Endothelial cell of umbilical vein (primary cell): Measurements from ENCODE around the gene IZUMO2. TPM values are rescaled to one million over a fixed set of nuclear protein-coding genes. Genes with fewer than 3 reads are reported as not detected.

Source experiments
- BruUV-seq: library from RNA; stranded (reverse); fragments of 400-500 nt; replicated peaks from 2 replicates; lab custom pipeline; 2021; lab: Mats Ljungman, UMichigan
- CTCF ChIA-PET: fragments of 300-600, 350-600 bp; sonication (Branson Sonifier 250); formaldehyde crosslinking; loops from one replicate; lab custom pipeline; 2021; ENCODE audit warnings: antibody characterized with exemption, inconsistent platforms; lab: Charles Lee
- POLR2A ChIA-PET: fragments of 300-600, 350-600 bp; sonication (Branson Sonifier 250); formaldehyde crosslinking; loops from one replicate; lab custom pipeline; 2021; ENCODE audit warnings: antibody characterized with exemption, inconsistent platforms; lab: Charles Lee
- DNase-seq: peaks from one replicate; pipeline ENCODE4 v3.0.0-alpha.2; 2011; ENCODE audit warnings: low read depth, low spot score
- FAIRE-seq: peaks from 2 replicates; lab custom pipeline; 2011; peaks lifted over from hg19 to GRCh38; lab: Jason Lieb, UNC
- H2AFZ ChIP-seq: 2 replicates; pipeline ENCODE4 v1.6.0; 2012; ENCODE audit warnings: low read depth, low read length, control low read depth, inconsistent platforms
- H3K27ac ChIP-seq: 2 replicates; pipeline ENCODE4 v1.5.1; 2011; ENCODE audit warnings: low read depth, mild to moderate bottlenecking, control low read depth, low read length, moderate library complexity; ENCODE audit not compliant: insufficient read depth
- H3K27me3 ChIP-seq, 2 experiments: 2 replicates each; pipeline versions ENCODE4 v1.6.0 to v1.6.1; 2011; ENCODE audit warnings: low read length in 2 of 2, mixed read lengths in 1 of 2; ENCODE audit not compliant: control insufficient read depth in 2 of 2, insufficient read depth in 2 of 2
- H3K36me3 ChIP-seq, 2 experiments: 2 replicates in 1 of 2; 3 replicates in 1 of 2; pipeline ENCODE4 v1.5.1; 2011; ENCODE audit warnings: low read length in 2 of 2, mild to moderate bottlenecking in 1 of 2, moderate library complexity in 1 of 2; ENCODE audit not compliant: control insufficient read depth in 2 of 2, insufficient read depth in 2 of 2; ENCODE audit errors: extremely low read depth in 1 of 2
- H3K4me1 ChIP-seq: 3 replicates; pipeline ENCODE4 v1.5.1; 2011; ENCODE audit warnings: mild to moderate bottlenecking, low read length; ENCODE audit not compliant: control insufficient read depth, insufficient read depth; ENCODE audit errors: extremely low read depth
- H3K4me2 ChIP-seq: 2 replicates; pipeline ENCODE4 v1.6.1; 2011; ENCODE audit warnings: low read length, control low read depth, mixed read lengths; ENCODE audit not compliant: insufficient read depth
- H3K4me3 ChIP-seq, 3 experiments: fragments of 200-600 bp in 1 of 3; sonication (generic), shearing (Covaris generic) in 1 of 3; replicated peaks in 1 of 3; 2 replicates each; pipeline ENCODE4 v1.5.1; 2011 to 2016; ENCODE audit warnings: control low read depth in 3 of 3, low read length in 3 of 3, mild to moderate bottlenecking in 2 of 3, inconsistent platforms in 1 of 3, low read depth in 1 of 3, moderate library complexity in 1 of 3; ENCODE audit not compliant: insufficient read depth in 1 of 3
- H3K79me2 ChIP-seq: 2 replicates; pipeline ENCODE4 v1.6.0; 2012; ENCODE audit warnings: low read length, inconsistent platforms; ENCODE audit not compliant: control insufficient read depth, insufficient read depth
- H3K9ac ChIP-seq: replicated peaks from 2 replicates; pipeline ENCODE3; 2011; ENCODE audit warnings: low read length, control low read depth; ENCODE audit not compliant: insufficient read depth; ENCODE audit errors: extremely low read depth
- H3K9me1 ChIP-seq: replicated peaks from 3 replicates; pipeline ENCODE4 v1.6.0; 2011; ENCODE audit warnings: mild to moderate bottlenecking, low read length; ENCODE audit not compliant: control insufficient read depth, insufficient read depth; ENCODE audit errors: extremely low read depth
- H3K9me3 ChIP-seq: replicated peaks from 2 replicates; pipeline ENCODE4 v1.5.1; 2012; ENCODE audit warnings: low read length, inconsistent platforms; ENCODE audit not compliant: control insufficient read depth, insufficient read depth
- H4K20me1 ChIP-seq: replicated peaks from 2 replicates; pipeline ENCODE3; 2011; ENCODE audit warnings: mild to moderate bottlenecking, low read length; ENCODE audit not compliant: control insufficient read depth, insufficient read depth; ENCODE audit errors: extremely low read depth
- EZH2 ChIP-seq: IDR thresholded peaks from 2 replicates; pipeline ENCODE4 v1.6.1; 2012; ENCODE audit warnings: borderline replicate concordance, low read depth, mild to moderate bottlenecking, moderate library complexity, low read length, inconsistent platforms; ENCODE audit not compliant: severe bottlenecking
- FOS ChIP-seq: IDR thresholded peaks from 2 replicates; pipeline ENCODE4 v1.6.1; 2011; ENCODE audit warnings: mild to moderate bottlenecking, low read length, moderate library complexity, borderline replicate concordance; ENCODE audit not compliant: insufficient read depth
- GATA2 ChIP-seq: IDR thresholded peaks from 2 replicates; pipeline ENCODE4 v1.7.0; 2011; ENCODE audit warnings: low read depth, mild to moderate bottlenecking, moderate library complexity, mixed read lengths, low read length; ENCODE audit not compliant: insufficient read length, insufficient read depth
- JUN ChIP-seq: IDR thresholded peaks from 2 replicates; pipeline ENCODE4 v1.6.1; 2011; ENCODE audit warnings: borderline replicate concordance, low read depth; ENCODE audit not compliant: insufficient read length, insufficient read depth
- MYC ChIP-seq: IDR thresholded peaks from one replicate; pipeline ENCODE4 v1.6.1; 2011; ENCODE audit warnings: mild to moderate bottlenecking, low read depth, low read length
- POLR2A ChIP-seq: IDR thresholded peaks from 2 replicates; pipeline ENCODE4 v1.6.1; 2012; ENCODE audit warnings: low read depth, mild to moderate bottlenecking, control low read depth, low read length
- POLR2AphosphoS5 ChIP-seq: IDR thresholded peaks from 2 replicates; pipeline ENCODE4 v1.6.1; 2012; ENCODE audit warnings: low read depth, mild to moderate bottlenecking, control low read depth, low read length, moderate library complexity; ENCODE audit not compliant: insufficient read depth
- dilution Hi-C: fragments of 300-500 bp; cut with MboI; formaldehyde crosslinking; loops from one replicate; pipeline ENCODE4 v1.15.0; 2019; ENCODE audit warnings: low sequenced_read_pairs; ENCODE audit not compliant: extremely low pct_ligation_motif_present
- intact Hi-C: fragments of 100-400 bp; cut with micrococcal nuclease; formaldehyde crosslinking; loops from one replicate; pipeline ENCODE4 v1.10.0; 2022
- polyA plus RNA-seq, 4 experiments: library from polyadenylated mRNA; depleted of rRNA in 3 of 4; stranded (reverse) in 3 of 4; unstranded in 1 of 4; fragments of >200 nt; gene quantifications; 2 replicates each; pipeline versions ENCODE4 v1.2.1 to v1.2.3, GENCODE V29; 2011 to 2012; ENCODE audit warnings: missing spikeins in 1 of 4
- total RNA-seq: library from RNA; stranded (reverse); gene quantifications from 2 replicates; pipeline ENCODE4 v1.2.3, GENCODE V29; 2021
- TF ChIP-seq, protein P1 (sequence below): IDR thresholded peaks from 2 replicates; pipeline ENCODE4 v1.6.1; 2011; ENCODE audit not compliant: insufficient read depth, insufficient read length
- TF ChIP-seq, protein P2 (sequence below), 2 donors: IDR thresholded peaks; 1 replicate in 1 of 2; 2 replicates in 1 of 2; pipeline ENCODE4 v1.5.1; 2011; ENCODE audit warnings: low read length in 2 of 2, mild to moderate bottlenecking in 2 of 2, moderate library complexity in 2 of 2, control low read depth in 1 of 2, inconsistent platforms in 1 of 2, low read depth in 1 of 2; ENCODE audit not compliant: insufficient read depth in 1 of 2; ENCODE audit errors: extremely low read depth in 1 of 2

Gene IZUMO2
- total and polyA plus RNA-seq, 2 donors (not counting 3 experiments of a cell fraction or from before 2014, with no cell fraction given): not detected

DNA sequence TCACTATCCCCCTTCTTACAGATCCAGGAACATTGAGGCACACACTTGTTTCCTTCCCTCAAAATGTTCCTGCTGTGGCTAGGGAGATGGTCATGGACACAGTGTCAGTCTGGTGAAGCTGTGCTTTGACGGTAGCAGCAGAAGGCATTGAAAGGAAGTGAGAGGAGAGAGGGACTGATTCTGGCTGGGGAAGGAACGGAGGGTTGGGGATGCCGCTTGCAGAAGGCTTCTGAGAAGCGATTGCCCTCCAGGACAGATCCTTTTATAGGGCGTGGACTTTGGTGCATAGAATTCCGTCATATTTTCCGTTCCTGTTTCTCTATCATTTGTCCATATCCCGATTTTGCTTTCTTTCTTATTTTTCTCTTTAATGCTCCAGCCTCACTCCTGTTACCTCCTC, 26.2 kb upstream of the IZUMO2 start:
- ChIA-PET CTCF (no interaction called here), POLR2A (no interaction called here)
- H3K27ac ChIP-seq: no peak overlapping the region
- H3K36me3 ChIP-seq: no peaks in the 10 kb centered on the region
- H2AFZ ChIP-seq: no peak overlapping the region
- H3K27me3 ChIP-seq: no peaks in the 10 kb centered on the region
- dilution Hi-C loops (no loop called here), intact Hi-C loops (no loop called here)
- no peaks in the 10 kb centered on the region for H4K20me1 ChIP-seq
- H3K4me3 ChIP-seq: no peak overlapping the region
- no peaks in the 10 kb centered on the region for H3K9me1 ChIP-seq
- no peaks in the 10 kb centered on the region for H3K4me1 ChIP-seq
- BruUV-seq: no TSS peak
- no peak overlapping the region for H3K9ac ChIP-seq
- DNase-seq (no peak), FAIRE-seq (no peak)
- TF ChIP-seq MYC (no peak), POLR2A (no peak), EZH2 (no peak), FOS (no peak), JUN (no peak), GATA2 (no peak), POLR2AphosphoS5 (no peak)
- TF ChIP-seq, protein P1, sequence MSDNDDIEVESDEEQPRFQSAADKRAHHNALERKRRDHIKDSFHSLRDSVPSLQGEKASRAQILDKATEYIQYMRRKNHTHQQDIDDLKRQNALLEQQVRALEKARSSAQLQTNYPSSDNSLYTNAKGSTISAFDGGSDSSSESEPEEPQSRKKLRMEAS: no peak
- TF ChIP-seq, protein P2, sequence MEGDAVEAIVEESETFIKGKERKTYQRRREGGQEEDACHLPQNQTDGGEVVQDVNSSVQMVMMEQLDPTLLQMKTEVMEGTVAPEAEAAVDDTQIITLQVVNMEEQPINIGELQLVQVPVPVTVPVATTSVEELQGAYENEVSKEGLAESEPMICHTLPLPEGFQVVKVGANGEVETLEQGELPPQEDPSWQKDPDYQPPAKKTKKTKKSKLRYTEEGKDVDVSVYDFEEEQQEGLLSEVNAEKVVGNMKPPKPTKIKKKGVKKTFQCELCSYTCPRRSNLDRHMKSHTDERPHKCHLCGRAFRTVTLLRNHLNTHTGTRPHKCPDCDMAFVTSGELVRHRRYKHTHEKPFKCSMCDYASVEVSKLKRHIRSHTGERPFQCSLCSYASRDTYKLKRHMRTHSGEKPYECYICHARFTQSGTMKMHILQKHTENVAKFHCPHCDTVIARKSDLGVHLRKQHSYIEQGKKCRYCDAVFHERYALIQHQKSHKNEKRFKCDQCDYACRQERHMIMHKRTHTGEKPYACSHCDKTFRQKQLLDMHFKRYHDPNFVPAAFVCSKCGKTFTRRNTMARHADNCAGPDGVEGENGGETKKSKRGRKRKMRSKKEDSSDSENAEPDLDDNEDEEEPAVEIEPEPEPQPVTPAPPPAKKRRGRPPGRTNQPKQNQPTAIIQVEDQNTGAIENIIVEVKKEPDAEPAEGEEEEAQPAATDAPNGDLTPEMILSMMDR (IDR thresholded peaks at IDR 0.05; ENCODE audit: extremely low read depth in 1 of 2, insufficient read depth in 1 of 2, low read depth in 1 of 2, low read length in 2 of 2): no peak
- H3K4me2 ChIP-seq: no peak overlapping the region
- H3K9me3 ChIP-seq: no peaks in the 10 kb centered on the region
- no peaks in the 10 kb centered on the region for H3K79me2 ChIP-seq
